ENCODE measurements around the gene HAL.

HAL gene

GRCh38 chr12:96025518-96025917 lies 29.4 kb upstream of the HAL start:
- ChIA-PET POLR2A (interaction anchor here (0.9 kb wide), 1 partner anchor 10 kb away, joined by 3 read pairs; the partner anchor contains the start of gene LTA4H), CTCF (interaction anchor here (2.3 kb wide), 1 partner anchor 10 kb away, joined by 6 read pairs; no protein-coding TSS in a partner anchor)
- Histone ChIP-seq H3K4me3 (ENCODE audit: low read depth, low read length) (no peak overlapping the region), H3K4me1 (ENCODE audit: control insufficient read depth, insufficient read depth, low read length) (no peaks in the 10 kb centered on the region), H3K36me3 (ENCODE audit: control insufficient read depth in 2 of 2, insufficient read depth in 1 of 2, low read length in 2 of 2) (peaks cover 41 to 76% of the 10 kb centered on the region in 2 experiments), H3K27ac (ENCODE audit: extremely low read depth, low read depth, low read length) (no peak overlapping the region), H3K9me3 (ENCODE audit: control insufficient read depth, insufficient read depth, low read depth, low read length) (no peaks in the 10 kb centered on the region)
- TF ChIP-seq ZNF121 (tag by site-specific recombination; IDR thresholded peaks at IDR 0.05) (peak; percentile 51; the same call in 1 of the 2 replicates), ZNF223 (tag by site-specific recombination; IDR thresholded peaks at IDR 0.05) (no peak)

DNA sequence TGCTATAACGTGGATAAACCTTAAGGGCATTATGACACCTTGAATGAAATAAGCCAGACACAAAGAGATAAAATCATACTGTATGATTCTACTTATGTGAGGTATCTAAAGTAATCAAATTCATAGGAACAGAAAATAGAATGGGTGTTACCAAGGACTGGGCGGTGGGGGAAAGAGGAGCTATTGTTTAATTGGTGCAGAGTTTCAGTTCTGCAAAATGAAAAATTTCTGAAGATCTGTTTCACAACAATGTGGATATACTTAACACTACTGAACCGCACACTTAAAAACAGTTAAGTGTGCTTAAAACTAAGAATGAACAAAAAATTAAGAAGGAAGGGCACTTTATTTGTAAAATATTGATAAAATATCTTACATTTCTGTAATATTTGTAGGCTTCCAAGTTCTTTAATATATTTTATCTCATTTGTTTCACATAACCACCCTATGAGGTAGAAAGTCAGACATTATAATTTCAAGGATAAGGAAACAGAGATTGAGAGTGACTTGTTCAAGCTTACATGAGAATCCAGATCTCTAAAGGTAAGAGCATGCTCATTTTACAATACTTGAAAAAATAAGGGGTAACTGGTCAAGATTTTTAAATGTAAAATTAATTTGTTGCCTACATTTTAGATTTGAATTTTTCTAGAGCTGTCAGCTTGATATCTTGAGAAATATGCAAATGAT lies 24.3 kb upstream of the HAL start:
- no peak for TF ChIP-seq ZNF747 (tag by site-specific recombination; IDR thresholded peaks at IDR 0.05)
- H3K4me3 ChIP-seq (ENCODE audit: low read depth, low read length) = no peak overlapping the region
- no peak overlapping the region for H3K27ac ChIP-seq (ENCODE audit: extremely low read depth, low read depth, low read length)
- POLR2A ChIA-PET = interaction anchor here (1.8 kb wide), 1 partner anchor 15 kb away, joined by 7 read pairs; the partner anchor contains the start of gene LTA4H
- peaks cover 52 to 83% of the 10 kb centered on the region in 2 experiments for H3K36me3 ChIP-seq (ENCODE audit: control insufficient read depth in 2 of 2, insufficient read depth in 1 of 2, low read length in 2 of 2)
- CTCF ChIA-PET = interaction anchor here (0.8 to 0.9 kb wide), 2 partner anchors 22 to 195 kb away, joined by 3 to 6 read pairs; no protein-coding TSS in a partner anchor
- H3K9me3 ChIP-seq (ENCODE audit: control insufficient read depth, insufficient read depth, low read depth, low read length) = no peaks in the 10 kb centered on the region
- H3K4me1 ChIP-seq (ENCODE audit: control insufficient read depth, insufficient read depth, low read length) = no peaks in the 10 kb centered on the region

DNA sequence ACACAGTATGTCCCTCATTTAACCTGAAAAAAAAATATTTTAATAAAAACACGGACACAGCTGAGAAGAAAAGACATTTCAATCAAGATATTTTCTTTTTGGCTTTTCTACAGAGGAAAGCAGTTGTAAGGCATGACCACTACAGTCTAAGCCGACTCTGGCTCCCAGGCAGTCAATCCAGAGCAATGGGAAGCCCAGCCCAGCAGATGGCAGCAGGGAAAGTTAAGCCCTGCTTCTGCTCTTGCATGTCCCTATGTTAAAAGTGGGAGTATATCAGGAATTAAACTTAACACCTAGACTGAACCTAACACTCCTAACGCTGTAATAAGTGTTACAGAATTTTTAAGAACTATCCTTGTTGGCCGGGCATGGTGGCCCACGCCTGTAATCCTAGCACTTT lies 19.5 kb upstream of the HAL start:
- H3K36me3 ChIP-seq (ENCODE audit: control insufficient read depth in 2 of 2, insufficient read depth in 1 of 2, low read length in 2 of 2) = peaks cover 46 to 85% of the 10 kb centered on the region in 2 experiments
- H3K27ac ChIP-seq (ENCODE audit: extremely low read depth, low read depth, low read length) = no peak overlapping the region
- POLR2A ChIA-PET = no interaction called here
- H3K9me3 ChIP-seq (ENCODE audit: control insufficient read depth, insufficient read depth, low read depth, low read length) = no peaks in the 10 kb centered on the region
- TF ChIP-seq ZNF843 (tag by site-specific recombination; IDR thresholded peaks at IDR 0.05) = no peak
- TF ChIP-seq, protein P1, sequence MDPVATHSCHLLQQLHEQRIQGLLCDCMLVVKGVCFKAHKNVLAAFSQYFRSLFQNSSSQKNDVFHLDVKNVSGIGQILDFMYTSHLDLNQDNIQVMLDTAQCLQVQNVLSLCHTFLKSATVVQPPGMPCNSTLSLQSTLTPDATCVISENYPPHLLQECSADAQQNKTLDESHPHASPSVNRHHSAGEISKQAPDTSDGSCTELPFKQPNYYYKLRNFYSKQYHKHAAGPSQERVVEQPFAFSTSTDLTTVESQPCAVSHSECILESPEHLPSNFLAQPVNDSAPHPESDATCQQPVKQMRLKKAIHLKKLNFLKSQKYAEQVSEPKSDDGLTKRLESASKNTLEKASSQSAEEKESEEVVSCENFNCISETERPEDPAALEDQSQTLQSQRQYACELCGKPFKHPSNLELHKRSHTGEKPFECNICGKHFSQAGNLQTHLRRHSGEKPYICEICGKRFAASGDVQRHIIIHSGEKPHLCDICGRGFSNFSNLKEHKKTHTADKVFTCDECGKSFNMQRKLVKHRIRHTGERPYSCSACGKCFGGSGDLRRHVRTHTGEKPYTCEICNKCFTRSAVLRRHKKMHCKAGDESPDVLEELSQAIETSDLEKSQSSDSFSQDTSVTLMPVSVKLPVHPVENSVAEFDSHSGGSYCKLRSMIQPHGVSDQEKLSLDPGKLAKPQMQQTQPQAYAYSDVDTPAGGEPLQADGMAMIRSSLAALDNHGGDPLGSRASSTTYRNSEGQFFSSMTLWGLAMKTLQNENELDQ (tag by site-specific recombination; IDR thresholded peaks at IDR 0.05; ENCODE audit: low read depth) = no peak
- no peak for TF ChIP-seq ZNF366 (tag by site-specific recombination; conservative IDR thresholded peaks at IDR 0.05)
- no peak for TF ChIP-seq ZNF302 (tag by site-specific recombination; IDR thresholded peaks at IDR 0.05; ENCODE audit: low read depth)
- TF ChIP-seq, protein P2, sequence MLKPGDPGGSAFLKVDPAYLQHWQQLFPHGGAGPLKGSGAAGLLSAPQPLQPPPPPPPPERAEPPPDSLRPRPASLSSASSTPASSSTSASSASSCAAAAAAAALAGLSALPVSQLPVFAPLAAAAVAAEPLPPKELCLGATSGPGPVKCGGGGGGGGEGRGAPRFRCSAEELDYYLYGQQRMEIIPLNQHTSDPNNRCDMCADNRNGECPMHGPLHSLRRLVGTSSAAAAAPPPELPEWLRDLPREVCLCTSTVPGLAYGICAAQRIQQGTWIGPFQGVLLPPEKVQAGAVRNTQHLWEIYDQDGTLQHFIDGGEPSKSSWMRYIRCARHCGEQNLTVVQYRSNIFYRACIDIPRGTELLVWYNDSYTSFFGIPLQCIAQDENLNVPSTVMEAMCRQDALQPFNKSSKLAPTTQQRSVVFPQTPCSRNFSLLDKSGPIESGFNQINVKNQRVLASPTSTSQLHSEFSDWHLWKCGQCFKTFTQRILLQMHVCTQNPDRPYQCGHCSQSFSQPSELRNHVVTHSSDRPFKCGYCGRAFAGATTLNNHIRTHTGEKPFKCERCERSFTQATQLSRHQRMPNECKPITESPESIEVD (tag by site-specific recombination; IDR thresholded peaks at IDR 0.05) = no peak
- no peak for TF ChIP-seq HOXC10 (CRISPR knock-in tag; IDR thresholded peaks at IDR 0.05)
- TF ChIP-seq HOXA7 (CRISPR knock-in tag; IDR thresholded peaks at IDR 0.05; ENCODE audit: borderline replicate concordance) = no peak
- no peak for TF ChIP-seq ZNF423 (tag by site-specific recombination; IDR thresholded peaks at IDR 0.05)
- TF ChIP-seq MEIS1 (CRISPR knock-in tag; IDR thresholded peaks at IDR 0.05; ENCODE audit: borderline replicate concordance) = no peak
- TF ChIP-seq ZNF26 (tag by site-specific recombination; IDR thresholded peaks at IDR 0.05) = no peak
- no peak for TF ChIP-seq ZNF473 (tag by site-specific recombination; IDR thresholded peaks at IDR 0.05)
- TF ChIP-seq ZNF311 (tag by site-specific recombination; IDR thresholded peaks at IDR 0.05; ENCODE audit: borderline replicate concordance) = no peak
- no peak for TF ChIP-seq SCRT2 (tag by site-specific recombination; IDR thresholded peaks at IDR 0.05)
- TF ChIP-seq ZNF837 (tag by site-specific recombination; IDR thresholded peaks at IDR 0.05) = no peak
- TF ChIP-seq, protein P3, sequence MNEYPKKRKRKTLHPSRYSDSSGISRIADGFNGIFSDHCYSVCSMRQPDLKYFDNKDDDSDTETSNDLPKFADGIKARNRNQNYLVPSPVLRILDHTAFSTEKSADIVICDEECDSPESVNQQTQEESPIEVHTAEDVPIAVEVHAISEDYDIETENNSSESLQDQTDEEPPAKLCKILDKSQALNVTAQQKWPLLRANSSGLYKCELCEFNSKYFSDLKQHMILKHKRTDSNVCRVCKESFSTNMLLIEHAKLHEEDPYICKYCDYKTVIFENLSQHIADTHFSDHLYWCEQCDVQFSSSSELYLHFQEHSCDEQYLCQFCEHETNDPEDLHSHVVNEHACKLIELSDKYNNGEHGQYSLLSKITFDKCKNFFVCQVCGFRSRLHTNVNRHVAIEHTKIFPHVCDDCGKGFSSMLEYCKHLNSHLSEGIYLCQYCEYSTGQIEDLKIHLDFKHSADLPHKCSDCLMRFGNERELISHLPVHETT (tag by site-specific recombination; IDR thresholded peaks at IDR 0.05) = no peak
- no peak for TF ChIP-seq ZNF121 (tag by site-specific recombination; IDR thresholded peaks at IDR 0.05)
- no peak for TF ChIP-seq ZNF354C (tag by site-specific recombination; IDR thresholded peaks at IDR 0.05; ENCODE audit: borderline replicate concordance, low read depth)
- no peaks in the 10 kb centered on the region for H3K4me1 ChIP-seq (ENCODE audit: control insufficient read depth, insufficient read depth, low read length)
- no peak overlapping the region for H3K4me3 ChIP-seq (ENCODE audit: low read depth, low read length)
- CTCF ChIA-PET = interaction anchor here (0.6 to 1.6 kb wide), 6 partner anchors 10 to 966 kb away, joined by 3 to 6 read pairs (median 4); no protein-coding TSS in a partner anchor
